Kidney epithelial cell (primary cell): ENCODE data around the gene MAD1L1. TPM values are rescaled to one million over a fixed set of nuclear protein-coding genes. Genes with fewer than 3 reads are reported as not detected.

Experiments
- DNase-seq: peaks from one replicate; pipeline ENCODE4 v3.0.0-alpha.2; 2010; ENCODE audit warnings: low read depth
- H3K27me3 ChIP-seq: 2 replicates; pipeline ENCODE4 v1.6.0; 2011; ENCODE audit warnings: low read length; ENCODE audit not compliant: control insufficient read depth, insufficient read depth
- H3K36me3 ChIP-seq: 2 replicates; pipeline ENCODE4 v1.5.1; 2011; ENCODE audit warnings: low read length; ENCODE audit not compliant: control insufficient read depth, insufficient read depth
- H3K4me3 ChIP-seq: 2 replicates; pipeline ENCODE4 v1.5.1; 2011; ENCODE audit warnings: low read depth, mild to moderate bottlenecking, control low read depth, low read length
- CTCF ChIP-seq: IDR thresholded peaks from 2 replicates; pipeline ENCODE4 v1.5.1; 2011; ENCODE audit warnings: mild to moderate bottlenecking, moderate library complexity, low read length, control low read depth, inconsistent platforms; ENCODE audit not compliant: insufficient read depth, poor library complexity, severe bottlenecking
- total RNA-seq: library from RNA; depleted of rRNA; stranded (reverse); fragments of >200 nt; gene quantifications from 2 replicates; pipeline ENCODE4 v1.2.3, GENCODE V29; 2015

The MAD1L1 gene
- total RNA-seq, 1 donor from 2014 or later: 61.2 TPM

GRCh38 chr7:2217206-2217605 lies 15.5 kb downstream of the MAD1L1 start:
- no peak for TF ChIP-seq CTCF
- DNase-seq: no peak
- no peaks in the 10 kb centered on the region for H3K27me3 ChIP-seq
- no peak overlapping the region for H3K4me3 ChIP-seq
- peaks cover 5% of the 10 kb centered on the region for H3K36me3 ChIP-seq

- no peak for DNase-seq
- Histone ChIP-seq H3K27me3 (no peaks in the 10 kb centered on the region), H3K4me3 (no peak overlapping the region), H3K36me3 (peaks cover 7% of the 10 kb centered on the region)
- TF ChIP-seq CTCF: no peak
Observed at GRCh38 chr7:2215851-2216250, 16.9 kb downstream of the MAD1L1 start.

GRCh38 chr7:2214636-2215035 lies 18.1 kb downstream of the MAD1L1 start:
- no peak for TF ChIP-seq CTCF
- no peaks in the 10 kb centered on the region for H3K27me3 ChIP-seq
- H3K36me3 ChIP-seq: peaks cover 7% of the 10 kb centered on the region
- DNase-seq: no peak
- no peak overlapping the region for H3K4me3 ChIP-seq

- Histone ChIP-seq H3K27me3 (no peaks in the 10 kb centered on the region), H3K4me3 (no peak overlapping the region), H3K36me3 (peaks cover 7% of the 10 kb centered on the region)
- no peak for TF ChIP-seq CTCF
- DNase-seq: no peak
Observed at GRCh38 chr7:2213551-2214215, 19.1 kb downstream of the MAD1L1 start.

- Histone ChIP-seq H3K36me3 (peaks cover 7% of the 10 kb centered on the region), H3K27me3 (no peaks in the 10 kb centered on the region), H3K4me3 (no peak overlapping the region)
- TF ChIP-seq CTCF: no peak
- no peak for DNase-seq
Observed at GRCh38 chr7:2212906-2213305, 19.8 kb downstream of the MAD1L1 start.

GRCh38 chr7:2211926-2212325 lies 20.8 kb downstream of the MAD1L1 start:
- DNase-seq: no peak
- no peak overlapping the region for H3K4me3 ChIP-seq
- peaks cover 5% of the 10 kb centered on the region for H3K36me3 ChIP-seq
- no peak for TF ChIP-seq CTCF
- no peaks in the 10 kb centered on the region for H3K27me3 ChIP-seq
